ENCODE data around the gene OAS2.

The OAS2 gene

GRCh38 chr12:112964067-112964670, 14.2 kb upstream of the OAS2 start:
- Histone ChIP-seq H3K9ac (ENCODE audit: low read length) (no peak overlapping the region), H3K4me1 (ENCODE audit: insufficient read depth, low read length, severe bottlenecking) (peaks cover 6% of the 10 kb centered on the region), H3K79me2 (ENCODE audit: insufficient read depth, low read length) (no peaks in the 10 kb centered on the region), H3K4me3 (ENCODE audit: low read depth, low read length, poor library complexity, severe bottlenecking) (no peak overlapping the region), H3K4me2 (ENCODE audit: low read length) (no peak overlapping the region), H3K27me3 (ENCODE audit: insufficient read depth, low read length) (no peaks in the 10 kb centered on the region), H4K20me1 (ENCODE audit: insufficient read depth, low read length) (no peaks in the 10 kb centered on the region), H3K36me3 (ENCODE audit: insufficient read depth, low read length) (no peaks in the 10 kb centered on the region; the same call in 1 of the 2 replicates), H3K27ac (ENCODE audit: low read depth, low read length, poor library complexity, severe bottlenecking) (no peak overlapping the region), H3K9me3 (ENCODE audit: low read length) (no peaks in the 10 kb centered on the region), H3K9me2 (ENCODE audit: low read depth, low read length) (no peaks in the 10 kb centered on the region), H2AFZ (ENCODE audit: low read length) (no peak overlapping the region), H3F3A (ENCODE audit: insufficient read depth, low read length) (no peaks in the 10 kb centered on the region)
- TF ChIP-seq EZH2 (IDR thresholded peaks at IDR 0.05; ENCODE audit: borderline replicate concordance, low read length) (no peak), CTCF (IDR thresholded peaks at IDR 0.05; ENCODE audit: low read length) (no peak)

- no peaks in the 10 kb centered on the region for H3K9me3 ChIP-seq (ENCODE audit: low read length)
- no peak overlapping the region for H3K27ac ChIP-seq (ENCODE audit: low read depth, low read length, poor library complexity, severe bottlenecking)
- H3K79me2 ChIP-seq (ENCODE audit: insufficient read depth, low read length), result no peaks in the 10 kb centered on the region
- TF ChIP-seq CTCF (IDR thresholded peaks at IDR 0.05; ENCODE audit: low read length) (no peak), EZH2 (IDR thresholded peaks at IDR 0.05; ENCODE audit: borderline replicate concordance, low read length) (no peak)
- no peak overlapping the region for H2AFZ ChIP-seq (ENCODE audit: low read length)
- H3K9me2 ChIP-seq (ENCODE audit: low read depth, low read length), result no peaks in the 10 kb centered on the region
- H3F3A ChIP-seq (ENCODE audit: insufficient read depth, low read length), result no peaks in the 10 kb centered on the region
- H3K4me1 ChIP-seq (ENCODE audit: insufficient read depth, low read length, severe bottlenecking), result peaks cover 6% of the 10 kb centered on the region
- H3K4me2 ChIP-seq (ENCODE audit: low read length), result no peak overlapping the region
- no peak overlapping the region for H3K9ac ChIP-seq (ENCODE audit: low read length)
- H4K20me1 ChIP-seq (ENCODE audit: insufficient read depth, low read length), result no peaks in the 10 kb centered on the region
- no peaks in the 10 kb centered on the region for H3K27me3 ChIP-seq (ENCODE audit: insufficient read depth, low read length)
- no peak overlapping the region for H3K4me3 ChIP-seq (ENCODE audit: low read depth, low read length, poor library complexity, severe bottlenecking)
- no peaks in the 10 kb centered on the region for H3K36me3 ChIP-seq (ENCODE audit: insufficient read depth, low read length)
Observed at GRCh38 chr12:112964915-112965314, 13.4 kb upstream of the OAS2 start.

GRCh38 chr12:112965643-112966042, 12.7 kb upstream of the OAS2 start:
- H3K4me2 ChIP-seq (ENCODE audit: low read length), result no peak overlapping the region
- no peak overlapping the region for H3K4me3 ChIP-seq (ENCODE audit: low read depth, low read length, poor library complexity, severe bottlenecking)
- no peaks in the 10 kb centered on the region for H3K9me3 ChIP-seq (ENCODE audit: low read length)
- no peak overlapping the region for H3K27ac ChIP-seq (ENCODE audit: low read depth, low read length, poor library complexity, severe bottlenecking)
- H3K4me1 ChIP-seq (ENCODE audit: insufficient read depth, low read length, severe bottlenecking), result peaks cover 6% of the 10 kb centered on the region
- no peak overlapping the region for H2AFZ ChIP-seq (ENCODE audit: low read length)
- H3K27me3 ChIP-seq (ENCODE audit: insufficient read depth, low read length), result no peaks in the 10 kb centered on the region
- no peaks in the 10 kb centered on the region for H3K79me2 ChIP-seq (ENCODE audit: insufficient read depth, low read length)
- no peaks in the 10 kb centered on the region for H3F3A ChIP-seq (ENCODE audit: insufficient read depth, low read length)
- H3K9ac ChIP-seq (ENCODE audit: low read length), result no peak overlapping the region
- no peaks in the 10 kb centered on the region for H4K20me1 ChIP-seq (ENCODE audit: insufficient read depth, low read length)
- no peaks in the 10 kb centered on the region for H3K9me2 ChIP-seq (ENCODE audit: low read depth, low read length)
- no peaks in the 10 kb centered on the region for H3K36me3 ChIP-seq (ENCODE audit: insufficient read depth, low read length)
- TF ChIP-seq EZH2 (IDR thresholded peaks at IDR 0.05; ENCODE audit: borderline replicate concordance, low read length) (no peak), CTCF (IDR thresholded peaks at IDR 0.05; ENCODE audit: low read length) (no peak)

All from OCI-LY1 (cell line).